Measurements from ENCODE around the gene OSBPL10. TPM values are rescaled to one million over a fixed set of nuclear protein-coding genes. Genes with fewer than 3 reads are reported as not detected.

The OSBPL10 gene
- total and polyA plus RNA-seq, 2 of the 8 experiments (the other 6 are each of a cell fraction or from before 2014, with no cell fraction given) = 26.2 to 86.7 TPM

GRCh38 chr3:32018757-32019564, 37.9 kb upstream of the OSBPL10 start:
- Histone ChIP-seq H3K79me1 (ENCODE audit: low read depth, low read length) (no peaks in the 10 kb centered on the region), H2AK5ac (ENCODE audit: low read depth, low read length) (no peak overlapping the region), H3K9ac (replicated peaks in 1 of 4; ENCODE audit: extremely low read depth in 1 of 4, low read depth in 3 of 4, low read length in 3 of 4) (no peak overlapping the region), H3K79me2 (ENCODE audit: control insufficient read depth in 1 of 2, insufficient read depth in 2 of 2, low read length in 2 of 2) (no peaks in the 10 kb centered on the region), H2BK15ac (ENCODE audit: low read length) (no peak overlapping the region), H4K8ac (ENCODE audit: extremely low read depth, insufficient read depth, low read length) (no peak overlapping the region), H2BK12ac (ENCODE audit: low read depth, low read length) (no peak overlapping the region), H2BK120ac (replicated peaks; ENCODE audit: low read depth, low read length) (no peak overlapping the region), H3K18ac (ENCODE audit: extremely low read depth, low read length) (no peak overlapping the region), H3K36me3 (ENCODE audit: control insufficient read depth in 2 of 4, insufficient read depth in 4 of 4, low read length in 3 of 4) (no peaks in the 10 kb centered on the region), H3K27ac (ENCODE audit: low read depth, low read length) (no peak overlapping the region), H3K23ac (ENCODE audit: insufficient read length) (no peak overlapping the region), H2AFZ (ENCODE audit: low read length) (no peak overlapping the region), H4K91ac (replicated peaks; ENCODE audit: insufficient read length, low read length) (no peak overlapping the region), H3K4me3 (ENCODE audit: extremely low read depth in 1 of 4, insufficient read depth in 2 of 4, low read depth in 3 of 4, low read length in 4 of 4) (no peak overlapping the region), H3K56ac (replicated peaks; ENCODE audit: insufficient read length, low read depth, low read length) (no peak overlapping the region), H4K5ac (ENCODE audit: insufficient read length, low read depth, low read length) (no peak overlapping the region), H3K27me3 (replicated peaks in 1 of 4; ENCODE audit: control insufficient read depth in 3 of 4, extremely low read depth in 1 of 4, insufficient read depth in 3 of 4, low read length in 3 of 4) (no peaks in the 10 kb centered on the region), H2BK5ac (ENCODE audit: low read depth, low read length) (no peak overlapping the region), H3K4ac (replicated peaks; ENCODE audit: insufficient read length, low read depth, low read length) (no peak overlapping the region), H3K23me2 (ENCODE audit: low read depth, low read length) (no peaks in the 10 kb centered on the region), H3K4me2 (ENCODE audit: insufficient read depth in 1 of 2, low read depth in 2 of 2, low read length in 2 of 2) (no peak overlapping the region), H3K14ac (ENCODE audit: insufficient read length) (no peak overlapping the region), H4K20me1 (replicated peaks in 1 of 2; ENCODE audit: control insufficient read depth in 1 of 2, insufficient read depth in 2 of 2, low read length in 2 of 2) (no peaks in the 10 kb centered on the region), H2BK20ac (ENCODE audit: low read length) (no peak overlapping the region), H3K9me3 (ENCODE audit: insufficient read depth in 2 of 2, low read depth in 1 of 2, low read length in 1 of 2) (no peaks in the 10 kb centered on the region), H3K4me1 (replicated peaks in 1 of 4; ENCODE audit: control insufficient read depth in 3 of 4, insufficient read depth in 4 of 4, low read length in 3 of 4) (no peaks in the 10 kb centered on the region)
- WGBS, 2 experiments (ENCODE audit: extremely low coverage in 1 of 2, insufficient coverage in 1 of 2, insufficient read length in 1 of 2, insufficient replicate concordance in 2 of 2, low coverage in 1 of 2, low lambda C conversion rate in 2 of 2, missing lambda C conversion rate in 1 of 2) = 57% methylated on average over 5 of the region's 5 CpGs; no CpG with 5 or more reads in 1 of the 2 experiments
- ChIA-PET CTCF (ENCODE audit: partially characterized antibody) (interaction anchor here (0.6 to 4.6 kb wide), 55 partner anchors 9 to 673 kb away, joined by 3 to 33 read pairs (median 5); no protein-coding TSS in a partner anchor), POLR2A (ENCODE audit: partially characterized antibody) (no interaction called here)
- TF ChIP-seq, protein P1, sequence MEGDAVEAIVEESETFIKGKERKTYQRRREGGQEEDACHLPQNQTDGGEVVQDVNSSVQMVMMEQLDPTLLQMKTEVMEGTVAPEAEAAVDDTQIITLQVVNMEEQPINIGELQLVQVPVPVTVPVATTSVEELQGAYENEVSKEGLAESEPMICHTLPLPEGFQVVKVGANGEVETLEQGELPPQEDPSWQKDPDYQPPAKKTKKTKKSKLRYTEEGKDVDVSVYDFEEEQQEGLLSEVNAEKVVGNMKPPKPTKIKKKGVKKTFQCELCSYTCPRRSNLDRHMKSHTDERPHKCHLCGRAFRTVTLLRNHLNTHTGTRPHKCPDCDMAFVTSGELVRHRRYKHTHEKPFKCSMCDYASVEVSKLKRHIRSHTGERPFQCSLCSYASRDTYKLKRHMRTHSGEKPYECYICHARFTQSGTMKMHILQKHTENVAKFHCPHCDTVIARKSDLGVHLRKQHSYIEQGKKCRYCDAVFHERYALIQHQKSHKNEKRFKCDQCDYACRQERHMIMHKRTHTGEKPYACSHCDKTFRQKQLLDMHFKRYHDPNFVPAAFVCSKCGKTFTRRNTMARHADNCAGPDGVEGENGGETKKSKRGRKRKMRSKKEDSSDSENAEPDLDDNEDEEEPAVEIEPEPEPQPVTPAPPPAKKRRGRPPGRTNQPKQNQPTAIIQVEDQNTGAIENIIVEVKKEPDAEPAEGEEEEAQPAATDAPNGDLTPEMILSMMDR (IDR thresholded peaks at IDR 0.05; ENCODE audit: control extremely low read depth in 1 of 3, insufficient read depth in 1 of 3, low read depth in 1 of 3, low read length in 3 of 3) = peak in 2 of 3 experiments; percentile 49 to 61; a peak in 2 of 4 replicates
- TF ChIP-seq, protein P2, sequence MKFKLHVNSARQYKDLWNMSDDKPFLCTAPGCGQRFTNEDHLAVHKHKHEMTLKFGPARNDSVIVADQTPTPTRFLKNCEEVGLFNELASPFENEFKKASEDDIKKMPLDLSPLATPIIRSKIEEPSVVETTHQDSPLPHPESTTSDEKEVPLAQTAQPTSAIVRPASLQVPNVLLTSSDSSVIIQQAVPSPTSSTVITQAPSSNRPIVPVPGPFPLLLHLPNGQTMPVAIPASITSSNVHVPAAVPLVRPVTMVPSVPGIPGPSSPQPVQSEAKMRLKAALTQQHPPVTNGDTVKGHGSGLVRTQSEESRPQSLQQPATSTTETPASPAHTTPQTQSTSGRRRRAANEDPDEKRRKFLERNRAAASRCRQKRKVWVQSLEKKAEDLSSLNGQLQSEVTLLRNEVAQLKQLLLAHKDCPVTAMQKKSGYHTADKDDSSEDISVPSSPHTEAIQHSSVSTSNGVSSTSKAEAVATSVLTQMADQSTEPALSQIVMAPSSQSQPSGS (IDR thresholded peaks at IDR 0.05; ENCODE audit: low read length) = no peak
- peak; percentile 75 to 80 for TF ChIP-seq RAD21 (IDR thresholded peaks at IDR 0.05 in 1 of 2, conservative IDR thresholded peaks at IDR 0.05 in 1 of 2; ENCODE audit: low read depth in 2 of 2, low read length in 2 of 2)
- TF ChIP-seq JUND (IDR thresholded peaks at IDR 0.05; ENCODE audit: low read length) = no peak
- FAIRE-seq (peak; percentile 93), DNase-seq (ENCODE audit: low read depth in 1 of 2, low spot score in 2 of 2) (no peak)
